SW 1271 (cell line): Measurements from ENCODE around the gene FEM1C.
"Not testable (repeated sequence)": the region's sequence is repeated elsewhere in the genome, so short reads cannot be mapped to it uniquely, and the experiment has no call there.

ENCODE experiments used
- DNase-seq, 2 experiments: peaks; one replicate each; lab custom pipeline; 2025; lab: John Stamatoyannopoulos, UW

The FEM1C gene

GRCh38 chr5:115520191-115520590 lies 24.4 kb downstream of the FEM1C start:
- no peak for DNase-seq

- DNase-seq: no peak
These were observed 28.2 kb downstream of the FEM1C start for GRCh38 chr5:115516372-115516771.

- DNase-seq: no peak
These were observed 30.4 kb downstream of the FEM1C start for GRCh38 chr5:115514220-115514619.

- DNase-seq: no peak
These were observed 32.9 kb downstream of the FEM1C start for GRCh38 chr5:115511632-115512031.

DNA sequence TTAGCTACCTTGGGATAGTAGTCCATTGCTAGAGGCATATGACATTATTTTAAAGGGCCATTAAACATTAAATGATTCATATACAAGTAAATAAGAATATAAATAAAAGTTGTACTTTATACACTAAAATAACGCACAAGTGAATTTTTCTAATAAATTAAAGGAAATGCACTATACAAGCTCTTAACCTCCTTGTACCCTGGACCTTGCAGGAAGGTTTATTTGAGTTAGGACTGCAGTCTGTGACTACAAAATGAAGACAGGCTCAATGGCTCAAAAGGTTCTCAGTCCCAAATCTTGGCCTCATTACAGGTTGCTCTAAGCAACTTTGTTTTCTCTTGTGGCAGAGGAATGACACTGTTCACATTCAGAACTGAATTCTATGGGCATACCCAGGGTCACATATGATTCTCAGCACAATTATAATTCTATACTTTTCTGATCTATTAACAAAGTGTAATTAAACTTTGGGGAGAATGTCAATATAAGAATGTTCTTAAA lies 34.4 kb downstream of the FEM1C start:
- DNase-seq: no peak

DNA sequence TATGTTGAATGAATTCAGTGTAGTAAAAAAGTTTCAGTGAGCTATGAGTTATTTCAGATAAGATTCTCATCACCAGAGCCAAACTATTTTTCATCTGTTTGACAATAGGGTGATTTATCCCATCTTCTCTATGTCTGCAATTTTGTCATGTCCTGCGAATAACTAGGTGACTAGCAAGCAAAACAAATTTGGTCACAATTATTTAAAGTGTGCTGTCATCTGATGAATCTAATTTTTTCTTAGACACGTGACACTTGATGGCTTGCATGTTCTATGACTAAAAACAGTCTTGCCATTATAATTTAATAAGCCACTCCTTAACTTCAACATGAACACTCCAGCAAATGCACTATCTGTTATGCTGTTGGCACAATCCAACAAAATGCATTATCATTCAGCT lies 35.0 kb downstream of the FEM1C start:
- DNase-seq: no peak

DNA sequence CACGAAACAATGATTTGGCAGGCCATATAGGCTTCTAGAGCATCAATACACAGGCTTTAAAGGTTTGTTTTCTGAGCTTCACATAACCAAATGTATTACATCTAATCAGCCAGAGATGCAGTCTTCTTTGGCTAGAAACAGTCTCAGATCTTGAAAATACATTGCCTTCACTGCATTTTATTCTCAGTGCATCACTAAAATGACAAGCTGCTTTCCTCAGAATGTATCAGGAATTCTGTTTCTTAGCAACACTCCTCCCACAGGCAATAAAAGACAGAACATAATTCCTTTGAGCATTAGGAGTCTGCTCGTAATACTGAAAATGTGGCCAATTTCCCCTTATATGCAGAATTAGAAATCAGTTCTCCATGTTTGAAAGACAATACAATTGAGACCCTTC lies 36.9 kb downstream of the FEM1C start:
- no peak for DNase-seq

- no peak for DNase-seq
These were observed 41.2 kb downstream of the FEM1C start for GRCh38 chr5:115503420-115503819.

- no peak for DNase-seq
These were observed 42.9 kb downstream of the FEM1C start for GRCh38 chr5:115501464-115502210.

GRCh38 chr5:115500225-115500624 lies 44.4 kb downstream of the FEM1C start:
- no peak for DNase-seq

GRCh38 chr5:115496936-115497576 lies 47.5 kb downstream of the FEM1C start:
- no peak for DNase-seq

DNA sequence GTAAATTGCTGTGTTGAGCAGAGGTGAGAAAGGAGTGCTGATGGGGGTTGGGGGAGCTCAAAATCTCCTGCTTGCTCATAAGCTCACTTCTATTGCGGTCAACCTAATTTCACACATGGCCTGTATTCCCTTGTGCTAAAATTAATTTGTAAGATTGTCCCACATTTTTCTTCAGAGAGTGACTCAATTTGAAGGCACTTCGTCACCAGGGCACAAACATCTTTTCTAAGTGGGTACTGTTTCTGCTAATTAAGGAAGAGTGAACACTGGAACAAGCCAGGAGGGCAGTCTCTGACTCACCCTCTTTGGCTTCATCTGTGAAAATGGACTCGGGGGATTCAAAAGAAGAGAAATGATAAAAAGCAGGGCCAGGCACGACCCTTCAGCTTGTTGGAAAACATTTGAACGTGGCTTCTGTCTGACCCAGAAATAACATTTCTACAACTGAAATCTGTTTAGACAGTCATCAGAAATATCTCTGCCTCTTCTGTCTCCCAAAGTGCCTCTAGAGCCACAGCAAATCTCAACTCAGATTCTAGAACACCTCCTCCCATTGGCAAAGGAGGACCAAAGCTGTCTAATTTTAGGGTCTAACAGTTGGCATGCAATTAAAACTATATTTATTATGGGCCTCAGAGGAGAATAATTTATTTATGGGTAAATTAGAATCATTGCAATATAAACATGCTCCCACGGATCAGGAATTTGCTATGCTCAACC lies 49.8 kb downstream of the FEM1C start:
- no peak for DNase-seq

DNA sequence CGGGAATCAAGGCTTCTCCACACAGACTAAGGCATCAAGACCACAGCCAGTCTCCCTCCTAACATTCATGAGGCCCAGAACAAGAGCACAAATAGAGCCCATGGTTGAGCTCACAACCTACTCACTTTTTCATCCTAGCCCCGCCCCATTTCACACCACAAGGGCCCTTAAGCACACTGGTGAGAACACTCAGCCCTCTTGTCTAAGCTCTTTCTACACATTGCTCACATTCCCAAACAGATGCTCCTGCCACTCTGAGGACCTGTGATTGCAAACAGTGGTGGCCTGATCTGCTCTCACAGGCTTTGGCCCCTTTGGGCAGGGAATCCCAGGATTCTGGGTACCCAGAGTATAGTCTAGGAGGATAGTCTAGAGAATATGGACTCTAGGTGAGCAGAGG lies 54.0 kb downstream of the FEM1C start:
- DNase-seq: no peak

GRCh38 chr5:115489733-115490132 lies 54.8 kb downstream of the FEM1C start:
- DNase-seq: no peak

- DNase-seq: no peak
These were observed 56.8 kb downstream of the FEM1C start for GRCh38 chr5:115487756-115488155.

DNA sequence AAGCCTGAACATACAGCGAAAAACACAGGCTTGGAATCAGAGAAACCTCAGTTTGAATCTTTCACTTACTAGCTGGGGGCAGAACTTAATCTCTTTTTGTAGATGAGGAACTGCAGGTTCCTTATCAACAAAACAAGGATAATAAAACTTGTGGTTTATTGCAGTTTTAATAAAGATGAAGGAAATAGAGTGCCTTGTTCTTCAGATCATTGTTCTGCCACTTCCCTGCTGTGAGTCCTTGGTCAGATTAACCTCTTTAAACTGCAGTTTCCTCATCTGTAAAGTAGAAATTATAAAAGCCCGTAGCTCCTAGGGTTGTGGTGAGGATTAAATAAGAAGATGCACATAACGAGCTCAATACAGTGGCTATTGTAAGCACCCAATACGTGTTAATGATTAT lies 57.4 kb downstream of the FEM1C start:
- DNase-seq: no peak

DNA sequence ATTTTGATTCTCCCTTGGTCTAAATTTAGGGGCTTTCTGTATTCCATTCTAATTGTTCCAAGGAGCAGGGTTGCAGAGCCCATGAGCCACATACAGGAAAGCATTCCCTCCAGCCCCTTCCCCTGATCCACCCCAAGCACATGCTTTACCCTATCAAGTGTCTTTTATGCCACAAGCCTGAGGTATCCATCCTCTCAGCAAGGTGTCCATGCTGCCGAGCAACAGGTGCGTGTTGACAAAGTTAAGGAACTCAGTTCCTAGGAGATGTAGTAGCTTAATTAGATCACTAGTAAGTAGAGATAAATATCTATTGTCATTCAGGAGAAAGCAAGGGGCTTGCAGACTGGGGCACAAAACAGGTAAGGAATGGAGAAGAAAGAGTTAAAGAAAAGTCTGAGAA lies 57.8 kb downstream of the FEM1C start:
- DNase-seq: no peak

DNA sequence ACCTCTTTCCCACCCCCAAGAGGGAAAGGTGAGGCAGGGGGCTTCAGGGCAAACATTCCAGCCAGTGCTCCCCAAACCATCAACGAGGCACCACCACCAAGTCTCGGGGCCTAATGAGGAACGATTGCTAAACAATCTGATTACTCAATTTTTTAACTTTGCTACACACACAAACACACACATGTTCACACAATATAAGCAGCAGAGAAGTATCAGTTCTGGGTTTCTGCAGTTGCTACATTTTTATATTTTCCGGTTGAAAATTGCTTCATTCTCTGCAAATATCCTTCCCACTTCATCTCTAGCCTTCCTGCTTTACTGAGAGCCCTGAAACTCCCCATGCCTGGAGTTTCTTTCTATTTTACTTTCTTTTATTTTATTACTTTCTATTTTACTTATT lies 60.2 kb downstream of the FEM1C start:
- no peak for DNase-seq

DNA sequence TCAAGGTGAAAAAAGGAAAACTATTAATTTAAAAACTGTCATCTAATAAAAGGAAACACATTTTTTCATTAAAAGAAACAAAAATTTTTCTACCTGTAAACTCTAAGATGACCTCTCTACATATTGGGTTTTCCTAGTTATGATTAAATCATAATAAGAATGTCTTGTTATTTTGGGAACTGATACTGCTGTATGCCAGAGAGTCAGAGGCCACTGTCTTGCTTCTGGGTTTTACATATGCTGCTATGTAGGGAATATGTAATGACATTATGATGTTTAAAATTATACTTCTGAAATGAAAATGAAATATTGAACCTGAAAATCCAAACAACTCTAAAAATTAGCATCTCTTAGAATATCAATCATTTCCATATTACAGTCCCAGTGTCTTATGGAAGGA lies 63.7 kb downstream of the FEM1C start:
- no peak for DNase-seq

- DNase-seq: no peak
These were observed 64.3 kb downstream of the FEM1C start for GRCh38 chr5:115480271-115480670.

DNA sequence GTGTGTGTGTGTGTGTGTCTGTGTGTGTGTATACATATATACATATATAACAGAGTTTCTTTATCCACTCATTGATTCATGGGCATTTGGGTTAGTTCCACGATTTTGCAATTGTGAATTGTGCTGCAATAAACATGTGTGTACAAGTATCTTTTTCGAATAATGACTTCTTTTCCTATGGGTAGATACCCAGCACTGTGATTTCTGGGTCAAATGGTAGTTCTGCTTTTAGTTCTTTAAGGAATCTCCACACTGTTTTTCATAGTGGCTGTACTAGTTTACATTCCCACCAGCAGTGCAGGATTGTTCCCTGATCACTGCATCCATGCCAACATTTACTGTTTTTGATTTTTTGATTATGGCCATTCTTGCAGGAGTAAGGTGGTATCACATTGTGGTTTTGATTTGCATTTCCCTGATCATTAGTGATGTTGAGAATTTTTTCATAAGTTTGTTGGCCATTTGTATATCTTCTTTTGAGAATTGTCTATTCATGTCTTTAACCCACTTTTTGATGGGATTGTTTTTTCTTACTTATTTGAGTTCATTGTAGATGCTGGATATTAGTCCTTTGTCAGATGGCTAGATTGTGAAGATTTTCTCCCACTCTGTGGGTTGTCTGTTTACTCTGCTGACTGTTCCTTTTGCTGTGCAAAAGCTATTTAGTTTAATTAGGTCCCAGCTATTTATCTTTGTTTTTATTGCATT lies 65.3 kb downstream of the FEM1C start:
- DNase-seq: not testable (repeated sequence)

DNA sequence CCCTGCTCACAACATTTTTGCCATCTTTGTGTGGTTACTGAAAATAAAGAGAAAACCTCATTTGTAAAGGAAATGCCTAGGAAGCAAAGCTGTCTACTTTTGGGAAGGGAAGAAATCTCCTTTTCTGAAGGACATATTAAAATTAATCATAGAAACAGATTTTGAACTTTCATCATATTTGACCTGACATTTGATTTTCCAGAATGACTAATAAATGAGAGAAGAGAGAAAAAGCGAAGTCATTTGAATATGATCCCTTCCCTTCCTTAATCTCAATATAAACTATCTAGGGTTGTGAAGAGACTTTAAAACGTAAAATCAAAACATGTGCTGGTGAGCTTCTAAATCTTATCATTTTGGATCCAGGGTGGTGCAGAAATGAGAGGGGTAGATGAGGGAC lies 66.3 kb downstream of the FEM1C start:
- no peak for DNase-seq
